ENCODE results near the gene COL20A1.

COL20A1 gene

DNA sequence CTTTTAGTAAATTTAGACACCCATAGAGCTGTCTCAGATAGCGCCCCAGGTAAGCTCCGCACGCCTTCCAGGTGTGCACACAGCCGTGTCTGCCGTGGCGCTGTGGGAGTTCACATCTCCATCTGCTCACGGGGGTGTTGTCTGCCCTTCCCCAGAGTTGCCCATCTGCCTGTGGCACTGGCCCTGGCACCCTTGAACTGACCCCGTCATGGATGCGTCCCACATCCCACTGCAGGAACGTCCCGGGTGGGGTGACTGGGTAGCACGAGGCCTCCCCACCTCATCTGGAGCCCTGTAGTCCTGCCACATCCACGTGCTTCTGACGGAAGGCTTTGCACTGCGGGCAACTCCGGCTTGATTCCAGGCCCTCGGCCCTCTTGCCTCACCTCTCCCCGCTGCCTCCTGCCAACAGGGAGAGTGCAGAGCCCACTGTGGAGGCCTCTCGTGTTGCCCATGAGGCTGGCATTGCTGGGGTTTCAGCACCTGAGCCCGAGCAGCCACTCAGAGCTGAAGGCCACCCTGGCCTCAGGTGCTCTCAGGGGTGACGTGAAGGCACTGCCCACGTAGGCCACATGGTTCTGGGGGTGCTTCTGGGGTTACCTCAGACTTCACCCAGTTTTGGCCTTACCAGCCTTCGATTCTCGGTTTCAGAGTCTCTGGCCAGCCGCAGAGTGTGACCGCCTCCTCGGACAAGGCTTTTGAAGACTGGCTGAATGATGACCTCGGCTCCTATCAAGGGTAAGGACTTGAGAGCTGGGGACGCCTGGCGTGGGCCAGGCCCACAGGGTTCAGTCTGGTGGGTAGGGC lies 15.3 kb upstream of the COL20A1 start:
- DNase-seq (ENCODE audit: low read depth in 2 of 3, low spot score in 2 of 3) = no peak

DNA sequence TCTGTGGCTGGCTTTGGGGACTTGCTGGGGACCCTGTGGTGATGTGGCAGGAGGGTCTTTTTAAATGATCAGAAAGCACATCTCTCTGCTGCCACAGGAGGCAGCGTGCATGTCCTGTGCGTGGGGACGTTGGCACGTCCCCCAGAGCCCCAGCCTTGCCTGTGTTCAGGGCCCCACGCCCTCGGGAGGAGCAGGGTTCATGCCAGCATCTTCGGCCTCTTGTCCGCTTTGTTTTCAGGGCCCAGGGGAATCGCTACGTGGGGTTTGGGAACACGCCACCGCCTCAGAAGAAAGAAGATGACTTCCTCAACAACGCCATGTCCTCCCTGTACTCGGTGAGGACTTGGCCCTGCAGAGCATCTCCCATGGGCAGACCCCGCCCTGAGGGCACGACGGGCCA lies 14.3 kb upstream of the COL20A1 start:
- no peak for DNase-seq (ENCODE audit: low read depth in 2 of 3, low spot score in 2 of 3)

DNA sequence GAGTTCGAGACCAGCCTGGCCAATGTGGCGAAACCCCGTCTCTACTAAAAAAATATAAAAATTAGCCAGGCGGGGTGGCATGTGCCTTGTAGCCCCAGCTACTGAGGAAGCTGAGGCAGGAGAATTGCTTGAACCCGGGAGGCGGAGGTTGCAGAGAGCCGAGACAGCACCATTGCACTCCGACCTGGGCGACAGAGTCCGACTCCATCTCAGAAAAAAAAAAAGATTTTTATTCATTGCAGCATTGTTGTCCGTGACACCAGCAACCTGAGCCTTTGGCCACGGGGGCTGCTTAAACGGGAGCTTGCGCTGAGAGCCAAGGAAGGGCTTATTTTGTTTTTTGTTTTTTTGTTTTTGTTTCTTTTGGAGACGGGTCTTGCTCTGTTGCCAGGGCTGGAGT lies 13.1 kb upstream of the COL20A1 start:
- DNase-seq (ENCODE audit: low read depth in 2 of 3, low spot score in 2 of 3) = no peak

DNA sequence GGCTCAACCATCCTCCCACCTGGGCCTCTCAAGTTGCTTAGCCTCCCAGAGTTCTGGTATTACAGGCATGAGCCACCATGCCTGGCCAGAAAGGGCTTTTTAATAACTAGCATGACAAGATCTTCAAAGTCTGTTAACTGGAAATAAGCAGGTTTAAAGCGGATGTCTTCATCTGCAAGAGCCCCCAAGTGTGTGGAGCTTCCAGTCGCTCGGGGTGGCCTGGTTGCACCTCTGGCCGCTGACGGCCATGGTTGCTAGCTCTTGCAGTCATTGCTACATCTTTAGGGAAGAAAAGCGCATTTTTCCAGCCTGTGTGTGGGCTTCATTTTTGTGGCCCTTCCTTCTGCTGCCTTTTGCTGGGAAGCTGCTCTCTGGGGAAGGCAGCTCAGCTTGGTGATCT lies 12.6 kb upstream of the COL20A1 start:
- DNase-seq (ENCODE audit: low read depth in 2 of 3, low spot score in 2 of 3) = no peak

DNA sequence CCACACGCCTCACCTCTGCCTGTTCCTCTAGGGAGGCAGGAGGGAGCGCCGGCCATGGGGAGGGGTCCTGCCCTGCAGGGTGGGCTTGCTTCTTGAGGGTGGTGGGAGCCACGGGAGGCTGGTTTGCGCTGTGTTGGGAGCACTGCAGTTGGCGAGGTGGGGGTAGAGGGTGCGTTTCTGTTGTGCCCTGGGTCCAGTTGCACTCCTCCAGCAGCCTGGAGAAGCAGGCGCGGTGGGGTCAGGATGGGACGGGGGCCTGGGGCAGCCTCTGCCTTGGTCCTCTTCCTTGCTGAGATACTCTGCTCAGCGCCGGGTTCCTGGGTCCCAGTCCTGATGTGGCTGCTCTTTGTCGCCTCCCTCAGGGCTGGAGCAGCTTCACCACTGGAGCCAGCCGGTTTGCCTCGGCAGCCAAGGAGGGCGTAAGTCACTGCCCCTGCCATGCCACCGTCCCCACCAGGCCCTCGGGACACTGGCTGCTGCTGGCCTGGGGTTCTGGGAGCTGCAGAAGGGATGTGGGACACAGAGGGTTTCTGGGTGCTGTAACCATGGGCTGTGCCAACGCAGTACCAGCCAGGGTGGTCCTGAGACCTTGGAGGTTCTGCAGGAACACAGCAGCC lies 11.9 kb upstream of the COL20A1 start:
- no peak for DNase-seq (ENCODE audit: low read depth in 2 of 3, low spot score in 2 of 3)

- DNase-seq (ENCODE audit: low read depth in 2 of 3, low spot score in 2 of 3) = no peak
These were observed 11.0 kb upstream of the COL20A1 start for GRCh38 chr20:63281742-63282665.

GRCh38 chr20:63282946-63283345 lies 10.0 kb upstream of the COL20A1 start:
- no peak for DNase-seq (ENCODE audit: low read depth in 2 of 3, low spot score in 2 of 3)

- no peak for DNase-seq (ENCODE audit: low read depth in 2 of 3, low spot score in 2 of 3)
These were observed 9.4 kb upstream of the COL20A1 start for GRCh38 chr20:63283397-63284082.

GRCh38 chr20:63284083-63284440 lies 8.9 kb upstream of the COL20A1 start:
- DNase-seq (ENCODE audit: low read depth in 2 of 3, low spot score in 2 of 3) = no peak

GRCh38 chr20:63284544-63284949 lies 8.4 kb upstream of the COL20A1 start:
- no peak for DNase-seq (ENCODE audit: low read depth in 2 of 3, low spot score in 2 of 3)

GRCh38 chr20:63284981-63285524 lies 7.9 kb upstream of the COL20A1 start:
- DNase-seq (ENCODE audit: low read depth in 2 of 3, low spot score in 2 of 3) = no peak

GRCh38 chr20:63285636-63286615 lies 7.1 kb upstream of the COL20A1 start:
- DNase-seq (ENCODE audit: low read depth in 2 of 3, low spot score in 2 of 3) = no peak

- no peak for DNase-seq (ENCODE audit: low read depth in 2 of 3, low spot score in 2 of 3)
These were observed 5.9 kb upstream of the COL20A1 start for GRCh38 chr20:63286781-63287696.

- no peak for DNase-seq (ENCODE audit: low read depth in 2 of 3, low spot score in 2 of 3)
These were observed 5.0 kb upstream of the COL20A1 start for GRCh38 chr20:63287697-63288580.

DNA sequence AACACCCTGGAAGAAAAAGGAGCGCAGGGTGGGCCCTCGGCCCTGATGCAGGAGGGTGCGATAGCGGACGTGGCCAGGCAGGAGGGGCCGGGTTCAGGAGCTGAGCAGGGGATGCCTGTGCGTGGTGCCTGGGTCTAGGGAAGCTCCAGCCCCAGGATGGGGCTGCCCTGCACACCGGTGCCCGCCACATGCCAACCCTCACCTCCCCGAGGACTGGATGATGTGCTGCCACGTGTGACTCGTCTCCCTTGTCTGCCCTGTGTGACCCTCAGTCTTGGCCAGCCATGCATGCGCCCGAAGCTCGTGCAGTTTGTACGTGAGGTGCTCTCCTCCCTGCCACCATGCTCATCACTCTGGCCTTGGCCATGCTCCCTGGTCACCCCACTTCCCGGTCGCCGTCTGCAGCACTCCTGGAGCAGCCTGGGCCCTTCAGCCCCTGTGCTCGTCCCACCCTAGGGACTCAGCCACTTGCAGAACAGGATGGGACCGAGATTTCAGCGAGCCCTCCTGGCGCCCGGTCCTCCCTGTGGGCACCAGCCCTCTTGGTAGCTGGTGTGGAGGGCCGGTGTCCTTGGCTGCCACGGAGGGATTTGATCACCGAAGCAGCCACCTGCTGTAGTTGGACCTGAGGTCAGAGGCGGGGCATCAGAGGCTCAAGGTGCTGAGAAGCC lies 4.3 kb upstream of the COL20A1 start:
- DNase-seq (ENCODE audit: low read depth in 2 of 3, low spot score in 2 of 3) = no peak

GRCh38 chr20:63289311-63290135 lies 3.5 kb upstream of the COL20A1 start:
- no peak for DNase-seq (ENCODE audit: low read depth in 2 of 3, low spot score in 2 of 3)

All from activated CD8-positive, alpha-beta memory T cell treated with anti-CD3 and anti-CD28 coated beads for 48 hours (primary cell).